22Rv1 (cell line): ENCODE results near the gene ZNF776.

Experiments
- H3K27ac ChIP-seq: fragments of 450-650 bp; 2 replicates; pipeline ENCODE4 v1.5.1; 2017
- ZFX ChIP-seq: fragments of 450-650 bp; IDR thresholded peaks from 2 replicates; pipeline ENCODE4 v1.6.1; 2017; ENCODE audit warnings: antibody characterized with exemption, borderline replicate concordance
- TF ChIP-seq, protein P1 (sequence below): fragments of 450-650 bp; IDR thresholded peaks from 2 replicates; pipeline ENCODE4 v1.5.1; 2017; ENCODE audit warnings: mild to moderate bottlenecking

ZNF776 gene

DNA sequence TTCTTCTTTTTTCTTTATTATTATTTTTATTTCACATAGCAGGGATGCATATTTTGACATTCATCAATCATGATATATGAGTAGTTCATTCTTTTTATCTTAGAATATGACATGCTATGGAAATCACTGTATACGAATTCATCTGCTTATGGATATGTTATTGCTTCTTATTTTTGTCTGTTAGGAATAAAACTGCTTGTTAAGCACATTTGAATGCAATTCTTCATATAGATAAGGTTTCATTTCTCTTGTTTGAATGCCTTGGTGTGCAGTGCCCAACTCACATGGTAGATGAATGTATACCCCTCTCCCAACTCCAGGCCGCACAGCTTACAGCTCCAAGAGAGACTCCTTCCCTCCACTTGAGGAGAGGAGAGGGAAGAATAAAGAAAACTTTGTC lies 11.3 kb downstream of the ZNF776 start:
- no peak overlapping the region for H3K27ac ChIP-seq
- TF ChIP-seq, protein P1, sequence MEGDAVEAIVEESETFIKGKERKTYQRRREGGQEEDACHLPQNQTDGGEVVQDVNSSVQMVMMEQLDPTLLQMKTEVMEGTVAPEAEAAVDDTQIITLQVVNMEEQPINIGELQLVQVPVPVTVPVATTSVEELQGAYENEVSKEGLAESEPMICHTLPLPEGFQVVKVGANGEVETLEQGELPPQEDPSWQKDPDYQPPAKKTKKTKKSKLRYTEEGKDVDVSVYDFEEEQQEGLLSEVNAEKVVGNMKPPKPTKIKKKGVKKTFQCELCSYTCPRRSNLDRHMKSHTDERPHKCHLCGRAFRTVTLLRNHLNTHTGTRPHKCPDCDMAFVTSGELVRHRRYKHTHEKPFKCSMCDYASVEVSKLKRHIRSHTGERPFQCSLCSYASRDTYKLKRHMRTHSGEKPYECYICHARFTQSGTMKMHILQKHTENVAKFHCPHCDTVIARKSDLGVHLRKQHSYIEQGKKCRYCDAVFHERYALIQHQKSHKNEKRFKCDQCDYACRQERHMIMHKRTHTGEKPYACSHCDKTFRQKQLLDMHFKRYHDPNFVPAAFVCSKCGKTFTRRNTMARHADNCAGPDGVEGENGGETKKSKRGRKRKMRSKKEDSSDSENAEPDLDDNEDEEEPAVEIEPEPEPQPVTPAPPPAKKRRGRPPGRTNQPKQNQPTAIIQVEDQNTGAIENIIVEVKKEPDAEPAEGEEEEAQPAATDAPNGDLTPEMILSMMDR: no peak
- no peak for TF ChIP-seq ZFX

DNA sequence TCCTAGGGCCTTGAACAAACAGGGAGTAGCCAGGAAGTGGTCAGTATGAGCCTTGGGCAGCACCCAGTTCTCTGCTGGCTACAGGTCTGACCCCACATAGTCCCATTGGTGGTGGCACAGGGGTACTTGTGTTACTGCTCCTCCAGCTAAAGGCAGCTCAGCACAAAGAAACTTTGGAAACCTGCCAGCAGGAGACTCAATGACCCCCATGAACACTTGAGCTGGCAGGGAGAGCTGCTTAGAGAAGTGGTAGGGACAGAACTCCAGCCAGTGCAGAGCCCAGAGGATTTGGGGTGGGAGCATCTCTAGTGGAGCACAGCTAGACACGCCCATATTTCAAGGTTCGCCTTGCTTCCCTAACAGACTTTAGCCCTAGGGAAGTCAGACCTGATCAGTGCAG lies 12.5 kb downstream of the ZNF776 start:
- TF ChIP-seq, protein P1: no peak
- no peak for TF ChIP-seq ZFX

DNA sequence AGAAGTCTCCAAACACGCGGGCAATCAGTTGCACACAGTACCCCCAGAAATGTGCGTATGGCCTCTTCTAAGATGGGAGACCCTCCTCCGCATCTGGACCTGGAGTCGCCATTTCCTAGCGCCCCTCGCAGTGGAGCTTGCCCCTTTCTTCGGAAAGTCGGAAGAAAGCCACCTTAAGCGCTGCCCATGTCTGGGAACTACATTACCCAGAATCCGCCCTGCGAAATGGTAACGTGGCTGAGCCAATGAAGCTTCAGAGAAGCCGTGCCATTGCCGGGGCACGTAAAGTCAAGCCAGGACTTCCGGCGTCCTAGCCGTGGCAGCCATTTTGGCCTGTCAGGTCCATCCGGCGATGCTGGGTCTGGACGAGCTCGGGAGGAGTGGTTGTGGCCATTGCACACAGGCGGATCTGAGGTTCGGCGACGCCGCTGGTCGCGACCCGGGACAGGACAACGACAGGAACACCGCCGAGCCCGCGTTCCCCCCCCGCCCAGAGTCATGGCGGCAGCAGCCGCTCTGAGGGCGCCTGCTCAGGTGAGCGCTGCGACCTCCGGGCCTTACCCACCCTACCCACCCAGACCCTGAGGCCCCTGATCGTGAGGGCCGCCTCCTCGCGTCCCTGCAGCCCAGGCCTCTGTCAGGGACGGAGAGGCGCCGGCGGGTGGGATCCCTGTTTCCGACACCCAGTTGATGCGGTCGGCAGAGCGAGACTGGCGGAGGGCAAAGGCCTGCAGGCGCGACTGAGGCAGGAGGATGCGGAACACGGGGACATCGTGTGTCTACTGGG lies 22.9 kb downstream of the ZNF776 start, which contains the start of gene ZNF586:
Gene ZNF586, plus strand, starts transcription at position 332 of the 787 bp plus-strand sequence. Its CDS starts 167 bp downstream, at position 499.
- peak within 1 kb of the TSS; percentile 80 for H3K27ac ChIP-seq
- no peak for TF ChIP-seq ZFX
- TF ChIP-seq, protein P1: no peak

More for the DNA sequence above, 12.5 kb downstream of the ZNF776 start:
- no peak overlapping the region for H3K27ac ChIP-seq

DNA sequence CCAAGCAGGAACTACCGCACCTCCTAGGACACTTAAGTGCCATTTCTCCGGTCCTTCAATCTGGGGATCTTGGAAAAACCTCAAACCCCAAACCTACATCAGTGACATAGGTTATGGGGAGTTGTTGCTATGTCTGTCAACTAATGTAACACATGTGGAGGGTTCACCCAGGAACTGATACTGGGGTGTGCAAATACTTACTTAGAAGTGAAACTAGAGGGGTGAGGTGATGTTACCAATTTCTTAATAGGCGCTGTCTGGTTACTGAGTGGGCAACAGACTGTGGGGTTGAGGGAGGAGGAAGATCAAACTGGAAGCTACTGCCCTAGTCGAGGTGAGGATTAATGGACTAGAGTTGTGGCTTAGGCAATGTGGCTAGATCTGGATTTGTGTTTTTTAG lies 24.8 kb downstream of the ZNF776 start:
- H3K27ac ChIP-seq: no peak overlapping the region
- no peak for TF ChIP-seq ZFX
- TF ChIP-seq, protein P1: no peak

DNA sequence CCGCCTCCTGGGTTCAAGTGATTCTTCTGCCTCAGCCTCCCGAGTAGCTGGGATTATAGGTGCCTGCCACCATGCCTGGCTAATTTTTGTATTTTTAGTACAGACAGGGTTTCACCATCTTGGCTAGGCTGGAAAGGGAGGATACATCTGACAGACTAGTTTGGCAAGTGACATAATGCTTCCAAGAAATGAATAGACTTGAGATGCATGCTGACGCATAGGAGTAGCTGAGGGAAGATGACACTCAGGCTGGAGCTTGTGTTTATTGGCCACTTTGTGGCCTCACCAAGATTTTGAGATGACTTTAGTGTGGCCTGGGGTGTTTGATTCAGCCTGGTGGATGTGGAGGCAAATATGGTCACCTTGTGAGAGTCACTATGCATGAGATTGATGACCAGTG lies 26.9 kb downstream of the ZNF776 start:
- TF ChIP-seq ZFX: no peak
- TF ChIP-seq, protein P1: no peak
- no peak overlapping the region for H3K27ac ChIP-seq

DNA sequence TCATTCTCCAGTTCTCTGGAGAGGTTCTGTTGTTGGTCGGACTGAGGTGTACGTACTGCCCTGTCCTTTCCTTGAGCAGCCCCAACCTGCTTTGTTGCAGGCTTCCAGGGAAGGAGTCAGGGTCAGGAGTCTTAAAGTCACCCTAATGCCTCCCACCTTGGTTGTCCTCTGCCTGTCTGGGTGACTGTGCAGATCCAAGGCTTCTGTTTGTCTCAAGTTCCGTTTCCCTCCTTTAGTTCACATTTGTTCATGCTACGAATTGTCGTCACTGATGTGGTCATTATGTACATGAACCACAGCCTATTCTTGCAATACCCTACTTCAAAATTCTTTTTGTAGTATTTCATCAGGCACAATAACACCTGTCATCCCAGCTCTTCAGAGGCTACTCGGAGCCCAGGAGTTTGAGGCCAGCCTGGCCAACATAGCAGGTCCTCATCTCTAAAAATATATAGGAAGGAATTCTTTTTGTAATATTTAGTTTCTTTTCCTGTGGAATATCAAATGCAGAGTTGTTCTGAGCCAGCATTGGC lies 30.2 kb downstream of the ZNF776 start:
- TF ChIP-seq ZFX: no peak
- TF ChIP-seq, protein P1: no peak
- H3K27ac ChIP-seq: no peak overlapping the region

DNA sequence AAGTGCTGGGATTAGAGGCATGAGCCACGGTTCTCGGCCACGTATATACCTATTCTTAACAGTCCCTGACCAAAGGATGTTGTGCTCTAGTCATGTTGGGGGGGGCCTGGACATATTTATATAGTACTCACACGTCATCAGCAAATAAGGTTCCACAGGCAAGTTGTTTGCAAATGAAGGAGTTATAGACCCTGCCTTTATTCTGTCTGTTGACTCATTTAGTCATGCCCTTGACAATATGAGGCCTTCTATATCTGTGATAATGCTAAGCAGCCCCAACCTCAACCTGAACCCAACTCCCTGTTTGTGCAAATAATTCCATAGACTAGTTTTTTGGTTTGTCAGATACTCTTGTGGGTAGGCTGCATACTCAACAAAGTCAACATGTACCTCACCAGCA lies 31.7 kb downstream of the ZNF776 start:
- TF ChIP-seq ZFX: no peak
- TF ChIP-seq, protein P1: no peak
- no peak overlapping the region for H3K27ac ChIP-seq
